T-helper 1 cell treated with Interleukin-12 subunit alpha and Interleukin-12 subunit beta and Interleukin-4 antibody, amounts not matched to agents 30 ng/mL and 1 ng/mL, for 36 hours (primary cell): ENCODE measurements around the gene BST2. TPM values are rescaled to one million over a fixed set of nuclear protein-coding genes. Genes with fewer than 3 reads are reported as not detected.
"Not testable (repeated sequence)": the region's sequence is repeated elsewhere in the genome, so short reads cannot be mapped to it uniquely, and the experiment has no call there.

Experiments used
- intact Hi-C: fragments of 100-400 bp; cut with micrococcal nuclease; formaldehyde crosslinking; loops from one replicate; pipeline ENCODE4 v1.15.1; 2024
- total RNA-seq: library from RNA; stranded (reverse); gene quantifications from 2 replicates; pipeline ENCODE4 v1.2.3, GENCODE V29; 2022

Gene BST2
- total RNA-seq, 1 donor from 2014 or later = 214 TPM

- intact Hi-C loops = loop anchor here (1.0 to 5.0 kb wide), 7 partner anchors 8 to 264 kb away; partner anchors contain the start of genes BABAM1 and GTPBP3
Observed at GRCh38 chr19:17390665-17391370, 14.6 kb downstream of the BST2 start.

GRCh38 chr19:17389957-17390664 lies 15.3 kb downstream of the BST2 start:
- intact Hi-C loops = loop anchor here (1.0 to 5.0 kb wide), 3 partner anchors 53 to 323 kb away; partner anchors contain the start of gene GTPBP3

- intact Hi-C loops = loop anchor here (1.0 kb wide), 1 partner anchor 322 kb away; no protein-coding TSS in a partner anchor
Observed at GRCh38 chr19:17389288-17389687, 16.1 kb downstream of the BST2 start.

- intact Hi-C loops = loop anchor here (1.0 kb wide), 2 partner anchors 40 to 94 kb away; no protein-coding TSS in a partner anchor
Observed at GRCh38 chr19:17385878-17386611, 19.4 kb downstream of the BST2 start.

- intact Hi-C loops = no loop called here
Observed at GRCh38 chr19:17380426-17381138, 24.8 kb downstream of the BST2 start.

GRCh38 chr19:17379221-17379631 lies 26.2 kb downstream of the BST2 start:
- intact Hi-C loops = no loop called here

GRCh38 chr19:17378271-17378670 lies 27.2 kb downstream of the BST2 start:
- intact Hi-C loops = no loop called here

- intact Hi-C loops = no loop called here
Observed at GRCh38 chr19:17376935-17377600, 28.4 kb downstream of the BST2 start, which contains the start of gene PLVAP. TSS of gene PLVAP (minus strand) at chr19:17377342. CDS start at chr19:17377288, 54 bp downstream.

GRCh38 chr19:17370026-17370587 lies 35.3 kb downstream of the BST2 start:
- intact Hi-C loops = no loop called here

- intact Hi-C loops = no loop called here
Observed at GRCh38 chr19:17365361-17365760, 40.1 kb downstream of the BST2 start.

GRCh38 chr19:17363852-17364605 lies 41.4 kb downstream of the BST2 start:
- intact Hi-C loops = not testable (repeated sequence)

GRCh38 chr19:17359905-17360800 lies 45.3 kb downstream of the BST2 start:
- intact Hi-C loops = no loop called here

GRCh38 chr19:17358395-17358794 lies 47.0 kb downstream of the BST2 start:
- intact Hi-C loops = no loop called here

- intact Hi-C loops = no loop called here
Observed at GRCh38 chr19:17357724-17358123, 47.7 kb downstream of the BST2 start.

- intact Hi-C loops = no loop called here
Observed at GRCh38 chr19:17357078-17357666, 48.3 kb downstream of the BST2 start.

- intact Hi-C loops = no loop called here
Observed at GRCh38 chr19:17353386-17353785, 52.0 kb downstream of the BST2 start.
